ENCODE results near the gene HMCN2.

DNA sequence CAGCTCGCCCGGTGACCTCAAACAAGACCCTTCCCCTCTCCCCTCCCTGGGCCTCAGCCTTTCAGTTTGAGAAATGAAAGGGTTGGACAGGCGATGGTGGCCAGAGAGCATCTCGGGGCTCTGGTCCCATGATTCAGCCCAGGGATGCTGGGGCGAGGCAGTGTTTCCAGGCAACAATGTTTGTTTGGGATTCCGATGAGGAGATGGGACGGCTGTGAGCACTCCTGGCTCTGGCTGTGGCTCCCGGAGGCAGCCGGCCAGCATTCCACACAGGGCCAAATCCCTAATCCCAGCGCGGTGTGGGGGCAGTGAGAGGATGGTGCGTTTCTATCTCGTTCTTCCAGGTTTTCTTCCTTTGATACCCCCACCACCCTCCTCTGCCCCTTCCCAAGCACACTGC, 66.0 kb downstream of the HMCN2 start:
- TF ChIP-seq, protein P1, sequence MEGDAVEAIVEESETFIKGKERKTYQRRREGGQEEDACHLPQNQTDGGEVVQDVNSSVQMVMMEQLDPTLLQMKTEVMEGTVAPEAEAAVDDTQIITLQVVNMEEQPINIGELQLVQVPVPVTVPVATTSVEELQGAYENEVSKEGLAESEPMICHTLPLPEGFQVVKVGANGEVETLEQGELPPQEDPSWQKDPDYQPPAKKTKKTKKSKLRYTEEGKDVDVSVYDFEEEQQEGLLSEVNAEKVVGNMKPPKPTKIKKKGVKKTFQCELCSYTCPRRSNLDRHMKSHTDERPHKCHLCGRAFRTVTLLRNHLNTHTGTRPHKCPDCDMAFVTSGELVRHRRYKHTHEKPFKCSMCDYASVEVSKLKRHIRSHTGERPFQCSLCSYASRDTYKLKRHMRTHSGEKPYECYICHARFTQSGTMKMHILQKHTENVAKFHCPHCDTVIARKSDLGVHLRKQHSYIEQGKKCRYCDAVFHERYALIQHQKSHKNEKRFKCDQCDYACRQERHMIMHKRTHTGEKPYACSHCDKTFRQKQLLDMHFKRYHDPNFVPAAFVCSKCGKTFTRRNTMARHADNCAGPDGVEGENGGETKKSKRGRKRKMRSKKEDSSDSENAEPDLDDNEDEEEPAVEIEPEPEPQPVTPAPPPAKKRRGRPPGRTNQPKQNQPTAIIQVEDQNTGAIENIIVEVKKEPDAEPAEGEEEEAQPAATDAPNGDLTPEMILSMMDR (IDR thresholded peaks at IDR 0.05; ENCODE audit: low read depth, low read length) = no peak
- TF ChIP-seq EZH2phosphoT487 (IDR thresholded peaks at IDR 0.05; ENCODE audit: low read depth) = no peak

Data from OCI-LY3 (cell line).